Measurements from ENCODE around the gene TBC1D22A. TPM values are rescaled to one million over a fixed set of nuclear protein-coding genes. Genes with fewer than 3 reads are reported as not detected.

Gene TBC1D22A
- total and polyA plus RNA-seq, 7 experiments from 2014 or later: 18.6 to 50.1 (median 39.3) TPM

DNA sequence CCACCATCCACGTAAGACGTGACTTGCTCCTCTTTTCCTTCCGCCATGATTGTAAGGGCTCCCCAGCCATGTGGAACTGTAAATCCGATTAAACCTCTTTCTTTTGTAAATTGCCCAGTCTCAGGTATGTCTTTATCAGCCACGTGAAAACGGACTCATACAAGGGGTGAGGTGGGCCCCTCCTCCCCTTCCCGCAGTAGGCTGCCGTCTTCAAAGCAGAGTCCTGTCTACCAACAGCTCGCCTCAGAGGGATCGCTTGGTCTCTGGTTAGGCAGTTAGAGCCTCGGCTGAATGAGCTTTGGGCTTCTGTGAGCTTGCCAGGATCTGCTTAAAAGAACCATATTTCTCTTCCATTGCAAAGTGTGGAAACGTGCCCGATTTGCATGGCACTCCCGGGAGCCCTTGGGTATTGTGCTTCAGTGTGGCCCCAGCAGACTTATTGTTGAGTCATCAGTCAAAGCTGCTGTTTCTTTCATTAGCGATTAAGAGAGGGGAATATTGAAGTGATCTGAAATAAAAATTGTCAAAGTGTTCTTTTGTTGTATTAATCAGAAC is 338.3 kb downstream of the TBC1D22A start:
- DNase-seq (no peak), ATAC-seq (no peak)
- H3K4me1 Mint-ChIP-seq: peaks cover 0 to 19% (median 0%) of the 10 kb centered on the region in 7 donors
- intact Hi-C loops (cut with micrococcal nuclease): no loop called here
- Histone ChIP-seq H3K36me3 (ENCODE audit: control insufficient read depth in 2 of 3, insufficient read depth in 3 of 3, low read length in 3 of 3) (peaks cover 0 to 7% (median 0%) of the 10 kb centered on the region in 3 experiments), H3K27ac (ENCODE audit: low read depth, low read length) (no peak overlapping the region), H3K4me3 (ENCODE audit: low read length) (no peak overlapping the region), H3K27me3 (ENCODE audit: control insufficient read depth in 2 of 2, insufficient read depth in 2 of 2, low read length in 2 of 2) (no peaks in the 10 kb centered on the region), H3K9me3 (ENCODE audit: control insufficient read depth in 2 of 3, low read length in 3 of 3) (no peaks in the 10 kb centered on the region), H3K4me1 (ENCODE audit: control insufficient read depth in 2 of 2, insufficient read depth in 2 of 2, low read length in 2 of 2) (no peaks in the 10 kb centered on the region)
- ChIA-PET POLR2A (no interaction called here), CTCF (no interaction called here)
- H3K27me3 Mint-ChIP-seq: no peaks in the 10 kb centered on the region
- H3K27ac Mint-ChIP-seq: peak overlapping the region in 2 of 9 donors; percentile 8 to 65
- peaks cover 0 to 1% (median 0%) of the 10 kb centered on the region in 11 donors for H3K9me3 Mint-ChIP-seq
- H3K4me3 Mint-ChIP-seq: no peak overlapping the region
- peaks cover 0 to 33% (median 8%) of the 10 kb centered on the region in 5 donors for H3K36me3 Mint-ChIP-seq

DNA sequence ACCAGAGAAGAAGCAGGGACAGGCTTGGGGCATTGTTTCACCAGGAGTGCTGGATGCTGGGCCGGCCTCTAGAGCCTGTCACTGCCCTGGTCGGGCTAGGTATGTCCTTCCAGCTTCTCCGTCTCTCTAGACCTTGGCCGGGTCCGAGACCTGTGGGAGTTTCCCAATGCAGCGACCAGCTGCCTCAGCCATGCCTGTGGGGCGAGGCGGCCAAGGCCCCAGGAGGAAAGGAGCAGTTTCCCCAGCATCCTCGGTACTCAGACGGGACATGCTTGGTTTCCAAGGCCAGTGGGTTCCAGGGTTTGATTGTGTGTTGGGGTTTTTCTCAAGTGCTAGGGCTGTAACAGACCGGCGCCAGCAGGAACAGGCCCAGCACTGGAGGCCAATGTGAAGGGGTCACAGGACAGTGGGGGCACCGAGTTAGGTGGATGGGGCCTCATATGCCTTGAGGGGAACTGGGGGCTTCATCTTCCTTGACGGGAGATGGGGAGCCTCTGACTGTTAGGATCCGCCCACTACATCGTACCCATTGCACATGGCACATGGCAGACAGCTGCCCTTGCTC is 339.0 kb downstream of the TBC1D22A start:
- intact Hi-C loops (cut with micrococcal nuclease): no loop called here
- Mint-ChIP-seq H3K27me3 (no peaks in the 10 kb centered on the region), H3K9me3 (no peaks in the 10 kb centered on the region), H3K27ac (no peak overlapping the region), H3K4me3 (no peak overlapping the region), H3K4me1 (peaks cover 0 to 19% (median 0%) of the 10 kb centered on the region in 7 donors), H3K36me3 (peaks cover 0 to 30% (median 12%) of the 10 kb centered on the region in 5 donors)
- no peak for ATAC-seq
- Histone ChIP-seq H3K27me3 (ENCODE audit: control insufficient read depth in 2 of 2, insufficient read depth in 2 of 2, low read length in 2 of 2) (no peaks in the 10 kb centered on the region), H3K4me3 (ENCODE audit: low read length) (no peak overlapping the region), H3K4me1 (ENCODE audit: control insufficient read depth in 2 of 2, insufficient read depth in 2 of 2, low read length in 2 of 2) (no peaks in the 10 kb centered on the region), H3K36me3 (ENCODE audit: control insufficient read depth in 2 of 3, insufficient read depth in 3 of 3, low read length in 3 of 3) (peaks cover 0 to 7% (median 0%) of the 10 kb centered on the region in 3 experiments), H3K27ac (ENCODE audit: low read depth, low read length) (no peak overlapping the region), H3K9me3 (ENCODE audit: control insufficient read depth in 2 of 3, low read length in 3 of 3) (no peaks in the 10 kb centered on the region)
- POLR2A ChIA-PET: no interaction called here
- CTCF ChIA-PET: no interaction called here
- DNase-seq: no peak

DNA sequence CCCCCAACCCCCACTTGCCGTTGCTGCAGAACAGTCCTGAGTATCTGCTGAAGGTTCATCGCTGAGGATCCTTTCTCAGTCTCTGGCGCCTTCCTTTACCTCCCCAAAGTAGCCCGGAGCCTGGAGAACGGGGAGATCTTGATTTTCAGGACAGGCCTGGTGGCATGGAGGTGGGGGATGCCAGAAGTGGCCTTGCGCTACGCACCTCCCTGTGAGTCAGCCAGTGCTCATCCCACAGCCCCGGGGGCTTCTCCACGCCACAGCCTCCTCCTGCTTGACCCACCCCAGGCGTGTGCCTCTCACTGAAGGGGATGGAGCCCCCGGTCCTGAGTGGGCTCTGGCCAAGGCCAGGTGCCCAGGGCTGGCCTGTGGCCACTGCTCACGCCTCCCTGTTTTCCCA is 339.6 kb downstream of the TBC1D22A start:
- H3K27me3 Mint-ChIP-seq: no peaks in the 10 kb centered on the region
- H3K4me1 ChIP-seq (ENCODE audit: control insufficient read depth in 2 of 2, insufficient read depth in 2 of 2, low read length in 2 of 2): no peaks in the 10 kb centered on the region
- peaks cover 0 to 27% (median 11%) of the 10 kb centered on the region in 5 donors for H3K36me3 Mint-ChIP-seq
- H3K4me3 Mint-ChIP-seq: no peak overlapping the region
- no peaks in the 10 kb centered on the region for H3K27me3 ChIP-seq (ENCODE audit: control insufficient read depth in 2 of 2, insufficient read depth in 2 of 2, low read length in 2 of 2)
- no peak overlapping the region for H3K4me3 ChIP-seq (ENCODE audit: low read length)
- intact Hi-C loops (cut with micrococcal nuclease): no loop called here
- no peak overlapping the region for H3K27ac Mint-ChIP-seq
- CTCF ChIA-PET: no interaction called here
- H3K27ac ChIP-seq (ENCODE audit: low read depth, low read length): no peak overlapping the region
- H3K9me3 Mint-ChIP-seq: no peaks in the 10 kb centered on the region
- POLR2A ChIA-PET: no interaction called here
- ATAC-seq (no peak), DNase-seq (no peak)
- peaks cover 0 to 15% (median 0%) of the 10 kb centered on the region in 7 donors for H3K4me1 Mint-ChIP-seq
- peaks cover 0 to 7% (median 0%) of the 10 kb centered on the region in 3 experiments for H3K36me3 ChIP-seq (ENCODE audit: control insufficient read depth in 2 of 3, insufficient read depth in 3 of 3, low read length in 3 of 3)
- no peaks in the 10 kb centered on the region for H3K9me3 ChIP-seq (ENCODE audit: control insufficient read depth in 2 of 3, low read length in 3 of 3)

DNA sequence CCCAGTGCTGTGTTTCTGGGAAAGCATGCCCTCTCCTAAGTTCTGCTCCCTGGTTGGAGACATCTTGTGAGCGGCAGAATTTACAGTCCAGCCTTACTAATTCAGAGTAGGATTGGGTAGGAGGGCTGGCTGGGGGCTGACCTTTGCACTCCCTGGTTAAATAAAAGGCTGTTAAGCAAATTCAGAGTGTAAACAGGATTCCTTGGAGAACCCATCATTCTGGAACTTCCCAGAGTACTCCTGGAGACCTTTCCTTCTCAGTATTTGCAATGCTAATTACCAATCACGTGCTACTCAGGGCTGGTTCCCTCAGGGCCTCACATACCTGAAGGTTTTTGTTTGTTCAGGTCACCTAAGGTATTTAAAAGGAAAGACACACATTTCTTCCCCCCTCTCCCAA is 340.2 kb downstream of the TBC1D22A start:
- Mint-ChIP-seq H3K4me3 (no peak overlapping the region), H3K27me3 (no peaks in the 10 kb centered on the region), H3K9me3 (no peaks in the 10 kb centered on the region), H3K27ac (no peak overlapping the region), H3K4me1 (peaks cover 0 to 12% (median 0%) of the 10 kb centered on the region in 7 donors), H3K36me3 (peaks cover 0 to 31% (median 9%) of the 10 kb centered on the region in 5 donors)
- no peaks in the 10 kb centered on the region for H3K9me3 ChIP-seq (ENCODE audit: control insufficient read depth in 2 of 3, low read length in 3 of 3)
- POLR2A ChIA-PET: no interaction called here
- intact Hi-C loops (cut with micrococcal nuclease): no loop called here
- H3K36me3 ChIP-seq (ENCODE audit: control insufficient read depth in 2 of 3, insufficient read depth in 3 of 3, low read length in 3 of 3): peaks cover 0 to 7% (median 0%) of the 10 kb centered on the region in 3 experiments
- DNase-seq (no peak), ATAC-seq (no peak)
- H3K4me3 ChIP-seq (ENCODE audit: low read length): no peak overlapping the region
- no peak overlapping the region for H3K27ac ChIP-seq (ENCODE audit: low read depth, low read length)
- CTCF ChIA-PET: no interaction called here
- no peaks in the 10 kb centered on the region for H3K4me1 ChIP-seq (ENCODE audit: control insufficient read depth in 2 of 2, insufficient read depth in 2 of 2, low read length in 2 of 2)
- H3K27me3 ChIP-seq (ENCODE audit: control insufficient read depth in 2 of 2, insufficient read depth in 2 of 2, low read length in 2 of 2): no peaks in the 10 kb centered on the region

DNA sequence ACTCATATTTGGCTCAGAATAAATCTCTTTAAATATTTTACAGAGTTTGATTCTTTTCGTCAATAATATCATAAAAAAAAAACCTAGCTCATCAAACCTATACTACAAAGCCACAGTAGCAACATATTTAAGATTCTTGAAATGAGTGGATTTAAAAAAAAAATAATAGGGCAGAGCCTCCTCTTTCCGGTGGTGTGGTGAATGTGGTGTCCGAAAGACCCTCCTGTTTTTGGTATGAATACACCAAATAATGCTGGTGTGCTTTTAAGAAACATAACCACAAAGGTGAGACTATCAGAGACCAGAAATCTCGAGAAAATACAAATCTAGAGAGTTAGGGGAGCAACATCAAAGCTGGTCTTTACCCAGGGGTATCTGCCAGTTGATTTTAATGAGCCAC is 342.6 kb downstream of the TBC1D22A start:
- H3K27ac ChIP-seq (ENCODE audit: low read depth, low read length): no peak overlapping the region
- intact Hi-C loops (cut with micrococcal nuclease): no loop called here
- H3K4me3 Mint-ChIP-seq: no peak overlapping the region
- DNase-seq: no peak
- ChIA-PET CTCF (no interaction called here), POLR2A (no interaction called here)
- H3K27me3 ChIP-seq (ENCODE audit: control insufficient read depth in 2 of 2, insufficient read depth in 2 of 2, low read length in 2 of 2): no peaks in the 10 kb centered on the region
- H3K4me1 Mint-ChIP-seq: peaks cover 0 to 7% (median 0%) of the 10 kb centered on the region in 7 donors
- no peaks in the 10 kb centered on the region for H3K9me3 Mint-ChIP-seq
- H3K4me1 ChIP-seq (ENCODE audit: control insufficient read depth in 2 of 2, insufficient read depth in 2 of 2, low read length in 2 of 2): no peaks in the 10 kb centered on the region
- ATAC-seq: no peak
- no peaks in the 10 kb centered on the region for H3K27me3 Mint-ChIP-seq
- no peak overlapping the region for H3K4me3 ChIP-seq (ENCODE audit: low read length)
- peaks cover 0 to 13% (median 0%) of the 10 kb centered on the region in 3 experiments for H3K36me3 ChIP-seq (ENCODE audit: control insufficient read depth in 2 of 3, insufficient read depth in 3 of 3, low read length in 3 of 3)
- H3K27ac Mint-ChIP-seq: no peak overlapping the region
- H3K36me3 Mint-ChIP-seq: peaks cover 0 to 38% (median 14%) of the 10 kb centered on the region in 5 donors
- H3K9me3 ChIP-seq (ENCODE audit: control insufficient read depth in 2 of 3, low read length in 3 of 3): no peaks in the 10 kb centered on the region

DNA sequence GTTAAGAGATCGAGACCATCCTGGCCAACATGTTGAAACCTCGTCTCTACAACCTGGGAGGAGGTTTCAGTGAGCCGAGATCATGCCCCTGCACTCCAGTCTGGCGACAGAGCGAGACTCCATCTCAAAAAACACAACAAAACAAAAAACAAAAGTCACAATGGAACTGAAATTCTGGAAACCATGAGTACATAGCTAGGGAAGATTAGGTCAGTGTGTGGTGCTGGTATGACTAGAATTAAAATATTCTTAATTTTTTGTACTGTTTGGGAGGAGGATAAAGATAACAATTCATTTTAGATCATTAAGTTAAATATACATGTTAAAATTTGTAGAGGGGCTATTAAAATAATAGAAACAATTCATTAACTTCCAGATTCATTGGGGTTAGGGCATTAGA is 344.4 kb downstream of the TBC1D22A start:
- H3K4me3 Mint-ChIP-seq: no peak overlapping the region
- H3K36me3 Mint-ChIP-seq: peaks cover 0 to 40% (median 17%) of the 10 kb centered on the region in 5 donors
- no peak overlapping the region for H3K27ac ChIP-seq (ENCODE audit: low read depth, low read length)
- CTCF ChIA-PET: no interaction called here
- H3K9me3 ChIP-seq (ENCODE audit: control insufficient read depth in 2 of 3, low read length in 3 of 3): no peaks in the 10 kb centered on the region
- peaks cover 0 to 22% (median 0%) of the 10 kb centered on the region in 3 experiments for H3K36me3 ChIP-seq (ENCODE audit: control insufficient read depth in 2 of 3, insufficient read depth in 3 of 3, low read length in 3 of 3)
- intact Hi-C loops (cut with micrococcal nuclease): no loop called here
- H3K4me3 ChIP-seq (ENCODE audit: low read length): no peak overlapping the region
- H3K27me3 Mint-ChIP-seq: no peaks in the 10 kb centered on the region
- H3K9me3 Mint-ChIP-seq: no peaks in the 10 kb centered on the region
- POLR2A ChIA-PET: no interaction called here
- H3K27me3 ChIP-seq (ENCODE audit: control insufficient read depth in 2 of 2, insufficient read depth in 2 of 2, low read length in 2 of 2): no peaks in the 10 kb centered on the region
- no peak for ATAC-seq
- H3K4me1 Mint-ChIP-seq: peaks cover 0 to 6% (median 0%) of the 10 kb centered on the region in 7 donors
- no peak for DNase-seq
- no peaks in the 10 kb centered on the region for H3K4me1 ChIP-seq (ENCODE audit: control insufficient read depth in 2 of 2, insufficient read depth in 2 of 2, low read length in 2 of 2)
- H3K27ac Mint-ChIP-seq: peak overlapping the region in 1 of 9 donors; percentile 53

DNA sequence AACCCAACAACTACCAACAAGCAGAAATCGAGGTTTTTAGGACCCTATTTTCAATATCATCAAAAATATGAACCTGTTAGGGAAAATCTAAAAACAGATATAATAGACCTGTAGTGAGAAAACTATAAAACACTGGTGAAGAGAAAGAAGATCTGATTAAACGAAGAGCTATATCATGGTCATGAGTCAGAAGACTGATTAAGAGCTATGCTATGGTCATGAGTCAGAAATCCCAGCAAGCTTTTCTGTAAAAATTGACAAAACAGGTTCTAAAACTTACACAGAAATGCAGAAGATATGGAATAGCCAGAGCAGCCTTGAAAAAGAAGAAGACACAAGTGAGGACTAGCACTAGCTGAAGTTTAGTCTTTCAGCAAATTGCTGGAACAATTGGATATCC is 345.0 kb downstream of the TBC1D22A start:
- peaks cover 0 to 6% (median 0%) of the 10 kb centered on the region in 7 donors for H3K4me1 Mint-ChIP-seq
- H3K4me3 Mint-ChIP-seq: no peak overlapping the region
- DNase-seq: no peak
- Histone ChIP-seq H3K9me3 (ENCODE audit: control insufficient read depth in 2 of 3, low read length in 3 of 3) (no peaks in the 10 kb centered on the region), H3K27me3 (ENCODE audit: control insufficient read depth in 2 of 2, insufficient read depth in 2 of 2, low read length in 2 of 2) (no peaks in the 10 kb centered on the region), H3K4me3 (ENCODE audit: low read length) (no peak overlapping the region), H3K4me1 (ENCODE audit: control insufficient read depth in 2 of 2, insufficient read depth in 2 of 2, low read length in 2 of 2) (no peaks in the 10 kb centered on the region), H3K36me3 (ENCODE audit: control insufficient read depth in 2 of 3, insufficient read depth in 3 of 3, low read length in 3 of 3) (peaks cover 0 to 26% (median 0%) of the 10 kb centered on the region in 3 experiments), H3K27ac (ENCODE audit: low read depth, low read length) (no peak overlapping the region)
- intact Hi-C loops (cut with micrococcal nuclease): no loop called here
- CTCF ChIA-PET: no interaction called here
- peak overlapping the region in 1 of 9 donors; percentile 26 for H3K27ac Mint-ChIP-seq
- no peaks in the 10 kb centered on the region for H3K27me3 Mint-ChIP-seq
- ATAC-seq: no peak
- H3K9me3 Mint-ChIP-seq: no peaks in the 10 kb centered on the region
- peaks cover 0 to 40% (median 17%) of the 10 kb centered on the region in 5 donors for H3K36me3 Mint-ChIP-seq
- POLR2A ChIA-PET: no interaction called here

All from naive thymus-derived CD4-positive, alpha-beta T cell (primary cell).